ACHN (cell line): ENCODE results near the gene ORAI3.

Source experiments
- DNase-seq: peaks from one replicate; pipeline ENCODE4 v3.0.0-alpha.2; 2015
- in situ Hi-C: cut with HindIII; loops from 2 replicates; pipeline ENCODE4 v1.10.0; 2017; ENCODE audit warnings: low sequenced_read_pairs, low pct_ligation_motif_present, low pct_unique_long_range_greater_than_20kb

The ORAI3 gene

GRCh38 chr16:30941600-30942425 lies 7.1 kb upstream of the ORAI3 start:
- in situ Hi-C loops = no loop called here
- DNase-seq = peak; percentile 83

- DNase-seq = no peak
- in situ Hi-C loops = no loop called here
Measured at GRCh38 chr16:30942426-30942806, 6.5 kb upstream of the ORAI3 start.

- DNase-seq = no peak
Measured at GRCh38 chr16:30944352-30944751, 4.5 kb upstream of the ORAI3 start.

GRCh38 chr16:30946671-30947540 lies 2.0 kb upstream of the ORAI3 start:
- in situ Hi-C loops = no loop called here

More at GRCh38 chr16:30944352-30944751, 4.5 kb upstream of the ORAI3 start:
- in situ Hi-C loops = no loop called here

GRCh38 chr16:30947541-30947858 lies 1.4 kb upstream of the ORAI3 start:
- in situ Hi-C loops = no loop called here
- DNase-seq = no peak

More at GRCh38 chr16:30946671-30947540, 2.0 kb upstream of the ORAI3 start:
- DNase-seq = no peak

- in situ Hi-C loops = no loop called here
- peak; percentile 99 for DNase-seq
Measured at GRCh38 chr16:30947859-30948666, 805 bp upstream of the ORAI3 start.

- peak; percentile 95 for DNase-seq
- in situ Hi-C loops = no loop called here
Measured at GRCh38 chr16:30949650-30950515, 1.0 kb downstream of the ORAI3 start.

GRCh38 chr16:30950516-30951065 lies 1.7 kb downstream of the ORAI3 start:
- in situ Hi-C loops = no loop called here
- no peak for DNase-seq

GRCh38 chr16:30951193-30951592 lies 2.3 kb downstream of the ORAI3 start:
- in situ Hi-C loops = no loop called here
- DNase-seq = no peak

- no peak for DNase-seq
- in situ Hi-C loops = no loop called here
Measured at GRCh38 chr16:30951750-30952149, 2.9 kb downstream of the ORAI3 start.

- DNase-seq = no peak
- in situ Hi-C loops = no loop called here
Measured at GRCh38 chr16:30953111-30953510, 4.2 kb downstream of the ORAI3 start.

GRCh38 chr16:30953511-30954124 lies 4.8 kb downstream of the ORAI3 start:
- in situ Hi-C loops = no loop called here
- peak; percentile 82 for DNase-seq

GRCh38 chr16:30954993-30955392 lies 6.1 kb downstream of the ORAI3 start:
- no peak for DNase-seq
- in situ Hi-C loops = no loop called here

- peak; percentile 93 for DNase-seq
- in situ Hi-C loops = no loop called here
Measured at GRCh38 chr16:30956601-30957455, 8.0 kb downstream of the ORAI3 start.

- DNase-seq = peak; percentile 96
- in situ Hi-C loops = no loop called here
Measured at GRCh38 chr16:30957456-30958174, 8.7 kb downstream of the ORAI3 start, which contains the start of gene SETD1A. Gene SETD1A, plus strand, starts transcription at chr16:30957754. Its CDS starts 978 bp downstream, at chr16:30958732.
